ENCODE measurements around the gene PRCC. TPM values are rescaled to one million over a fixed set of nuclear protein-coding genes. Genes with fewer than 3 reads are reported as not detected.

Gene PRCC
- total and polyA plus RNA-seq, 8 donors = 18.5 to 41.6 (median 21.8) TPM

- 34 to 41% methylated on average over 15 of the region's 15 CpGs for WGBS, 2 donors
- FAIRE-seq (no peak), ATAC-seq (peak in 2 of 4 donors; percentile 14 to 33), DNase-seq (no peak)
- TF ChIP-seq CTCF (IDR thresholded peaks at IDR 0.05) = peak; percentile 17 to 23 (median 20)
- Histone ChIP-seq H3K27me3 (no peaks in the 10 kb centered on the region), H3K9me3 (no peaks in the 10 kb centered on the region), H3K4me1 (peaks cover 28 to 39% (median 34%) of the 10 kb centered on the region in 3 donors), H3K27ac (no peak overlapping the region), H3K36me3 (peaks cover 10 to 26% (median 11%) of the 10 kb centered on the region in 3 donors), H3K4me3 (peak overlapping the region in 2 of 4 donors; percentile 61 to 86)
- intact Hi-C loops (cut with DNase I) = loop anchor here in 2 of 3 donors (5.0 kb wide), 1 partner anchor 34 kb away; no protein-coding TSS in a partner anchor
Observed at GRCh38 chr1:156726549-156727226, 40.6 kb upstream of the PRCC start.

- WGBS, 2 donors = 38 to 49% methylated on average over 7 of the region's 7 CpGs
- DNase-seq (no peak), ATAC-seq (no peak), FAIRE-seq (no peak)
- intact Hi-C loops (cut with DNase I) = loop anchor here in 2 of 3 donors (5.0 kb wide), 1 partner anchor 35 kb away; no protein-coding TSS in a partner anchor
- Histone ChIP-seq H3K27ac (peak overlapping the region in 3 of 4 donors; percentile 91 to 98 (median 96)), H3K36me3 (peaks cover 10 to 21% (median 11%) of the 10 kb centered on the region in 3 donors), H3K9me3 (no peaks in the 10 kb centered on the region), H3K4me3 (peak overlapping the region; percentile 61 to 86 (median 70)), H3K27me3 (no peaks in the 10 kb centered on the region), H3K4me1 (peaks cover 28 to 39% (median 34%) of the 10 kb centered on the region in 3 donors)
- TF ChIP-seq CTCF (IDR thresholded peaks at IDR 0.05) = no peak
Observed at GRCh38 chr1:156727492-156727891, 39.8 kb upstream of the PRCC start.

GRCh38 chr1:156727926-156728598, 39.3 kb upstream of the PRCC start, which contains the start of gene METTL25B:
Gene METTL25B (plus strand): TSS chr1:156728469. CDS start chr1:156729105, 636 bp downstream.
- peak; percentile 76 to 86 (median 84) for ATAC-seq
- no peaks in the 10 kb centered on the region for H3K27me3 ChIP-seq
- intact Hi-C loops (cut with DNase I) = loop anchor here in 2 of 3 donors (5.0 kb wide), 1 partner anchor 36 kb away; no protein-coding TSS in a partner anchor
- H3K27ac ChIP-seq = peak within 1 kb of the TSS; percentile 91 to 98 (median 96)
- peak; percentile 76 to 90 (median 84) for DNase-seq
- peak within 1 kb of the TSS; percentile 61 to 86 (median 70) for H3K4me3 ChIP-seq
- peaks cover 6 to 15% (median 8%) of the 10 kb centered on the region in 3 donors for H3K36me3 ChIP-seq
- H3K4me1 ChIP-seq = peaks cover 28 to 39% (median 34%) of the 10 kb centered on the region in 3 donors
- FAIRE-seq = no peak
- H3K9me3 ChIP-seq = no peaks in the 10 kb centered on the region
- no peak for TF ChIP-seq CTCF (IDR thresholded peaks at IDR 0.05)
- 0 to 1% methylated on average over 46 of the region's 46 CpGs for WGBS, 2 donors

GRCh38 chr1:156728599-156729462, 38.5 kb upstream of the PRCC start, which contains the start of gene ISG20L2:
Gene ISG20L2 (minus strand): TSS chr1:156728766. CDS start chr1:156727652, 1,114 bp downstream.
- Histone ChIP-seq H3K36me3 (peaks cover under 1 to 7% (median under 1%) of the 10 kb centered on the region in 3 donors), H3K9me3 (no peaks in the 10 kb centered on the region), H3K27me3 (no peaks in the 10 kb centered on the region), H3K4me3 (peak within 1 kb of the TSS; percentile 61 to 86 (median 70)), H3K4me1 (peaks cover 28 to 39% (median 34%) of the 10 kb centered on the region in 3 donors), H3K27ac (peak within 1 kb of the TSS; percentile 91 to 98 (median 96))
- ATAC-seq (peak; percentile 90 to 94 (median 91)), DNase-seq (peak; percentile 87 to 97 (median 96)), FAIRE-seq (no peak)
- intact Hi-C loops (cut with DNase I) = loop anchor here in 2 of 3 donors (5.0 kb wide), 1 partner anchor 37 kb away; no protein-coding TSS in a partner anchor
- TF ChIP-seq CTCF (IDR thresholded peaks at IDR 0.05) = no peak
- WGBS, 2 donors = 1 to 2% methylated on average over 54 to 56 of the region's 57 CpGs
